ENCODE results near the gene PTK6.
"Not testable (repeated sequence)": the region's sequence is repeated elsewhere in the genome, so short reads cannot be mapped to it uniquely, and the experiment has no call there.

Gene PTK6

DNA sequence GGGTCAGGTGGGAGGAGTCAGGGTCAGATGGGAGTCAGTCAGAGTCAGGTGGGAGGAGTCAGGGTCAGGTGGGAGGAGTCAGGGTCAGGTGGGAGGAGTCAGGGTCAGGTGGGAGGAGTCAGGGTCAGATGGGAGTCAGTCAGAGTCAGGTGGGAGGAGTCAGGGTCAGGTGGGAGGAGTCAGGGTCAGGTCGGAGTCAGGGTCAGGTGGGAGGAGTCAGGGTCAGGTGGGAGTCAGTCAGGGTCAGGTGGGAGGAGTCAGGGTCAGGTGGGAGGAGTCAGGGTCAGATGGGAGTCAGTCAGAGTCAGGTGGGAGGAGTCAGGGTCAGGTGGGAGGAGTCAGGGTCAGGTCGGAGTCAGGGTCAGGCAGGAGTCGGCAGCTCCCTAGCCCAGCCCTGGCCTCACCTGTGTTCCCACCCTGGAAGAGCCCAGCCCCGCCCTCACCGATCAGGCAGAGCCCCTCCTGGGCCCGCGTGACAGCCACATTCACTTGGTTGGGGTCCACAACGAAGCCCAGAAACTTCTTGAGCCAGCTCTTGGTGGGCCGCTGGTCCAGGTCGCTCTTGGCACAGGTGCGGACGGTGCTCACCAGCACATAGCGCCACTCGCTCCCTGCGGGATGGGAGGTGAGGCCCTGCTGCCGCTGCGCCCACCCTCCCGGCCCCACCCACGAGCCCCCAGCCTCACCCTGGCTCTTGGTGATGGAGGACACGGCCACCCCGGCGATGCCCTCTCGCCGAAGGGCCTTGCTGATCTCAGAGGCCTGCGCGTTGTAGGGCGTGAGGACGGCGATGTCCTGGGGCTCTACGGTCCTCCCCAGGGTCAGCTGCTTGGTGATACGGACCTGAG, 22.5 kb upstream of the PTK6 start:
- peak; percentile 4 for FAIRE-seq
- DNase-seq (ENCODE audit: insufficient read length, low spot score), result not testable (repeated sequence)

DNA sequence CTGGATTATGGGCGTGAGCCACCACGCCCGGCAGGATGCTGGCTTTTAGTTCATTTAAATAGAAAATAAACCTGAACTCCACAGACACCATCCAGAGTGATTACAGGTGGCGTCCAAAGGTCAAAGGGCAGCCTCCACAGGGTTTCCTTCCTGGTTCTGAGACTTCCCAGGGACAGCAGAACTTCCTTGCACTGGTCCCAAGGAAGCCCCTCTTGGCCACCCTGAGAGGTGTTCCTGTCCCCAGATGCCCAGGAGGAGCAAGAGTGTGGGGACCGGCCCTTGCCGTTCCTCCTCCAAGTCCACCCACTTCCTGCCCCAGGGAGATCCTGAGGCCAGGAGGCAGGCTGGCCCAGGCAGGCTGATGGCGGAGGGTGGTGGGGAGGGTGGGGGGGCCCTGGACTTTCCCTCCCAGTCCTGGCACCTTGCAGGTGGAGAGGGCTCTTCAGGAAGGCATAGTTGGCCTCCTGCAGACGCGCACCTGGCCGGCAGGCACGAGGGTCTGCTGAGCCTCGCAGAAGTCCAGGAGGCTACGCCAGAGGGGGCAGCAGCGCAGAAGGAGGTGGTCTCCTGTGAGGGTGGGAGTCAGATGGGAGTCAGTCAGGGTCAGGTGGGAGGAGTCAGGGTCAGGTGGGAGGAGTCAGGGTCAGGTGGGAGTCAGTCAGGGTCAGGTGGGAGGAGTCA, 21.8 kb upstream of the PTK6 start:
- DNase-seq (ENCODE audit: insufficient read length, low spot score) (no peak), FAIRE-seq (no peak)

DNA sequence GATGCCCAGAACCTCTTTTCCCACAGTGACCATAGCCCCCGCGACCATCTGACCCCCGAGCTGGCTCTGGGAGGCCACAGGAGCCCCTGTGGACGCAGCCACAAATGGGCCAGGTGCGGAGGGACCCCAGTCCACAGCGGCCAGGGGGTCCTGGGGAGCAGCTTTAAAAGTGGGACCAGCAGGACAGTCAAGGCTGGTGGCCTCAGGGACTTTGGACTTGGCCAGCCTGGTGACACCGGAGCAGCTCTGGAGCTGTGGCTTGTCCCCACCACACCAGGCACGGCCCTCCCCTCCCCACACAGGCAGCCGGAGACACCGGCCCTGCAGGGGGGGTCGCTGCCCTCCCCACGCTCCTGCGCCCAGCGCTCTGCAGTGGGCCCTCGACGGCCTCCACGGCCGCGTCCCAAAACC, 20.3 kb upstream of the PTK6 start:
- no peak for DNase-seq (ENCODE audit: insufficient read length, low spot score)
- FAIRE-seq, result no peak

DNA sequence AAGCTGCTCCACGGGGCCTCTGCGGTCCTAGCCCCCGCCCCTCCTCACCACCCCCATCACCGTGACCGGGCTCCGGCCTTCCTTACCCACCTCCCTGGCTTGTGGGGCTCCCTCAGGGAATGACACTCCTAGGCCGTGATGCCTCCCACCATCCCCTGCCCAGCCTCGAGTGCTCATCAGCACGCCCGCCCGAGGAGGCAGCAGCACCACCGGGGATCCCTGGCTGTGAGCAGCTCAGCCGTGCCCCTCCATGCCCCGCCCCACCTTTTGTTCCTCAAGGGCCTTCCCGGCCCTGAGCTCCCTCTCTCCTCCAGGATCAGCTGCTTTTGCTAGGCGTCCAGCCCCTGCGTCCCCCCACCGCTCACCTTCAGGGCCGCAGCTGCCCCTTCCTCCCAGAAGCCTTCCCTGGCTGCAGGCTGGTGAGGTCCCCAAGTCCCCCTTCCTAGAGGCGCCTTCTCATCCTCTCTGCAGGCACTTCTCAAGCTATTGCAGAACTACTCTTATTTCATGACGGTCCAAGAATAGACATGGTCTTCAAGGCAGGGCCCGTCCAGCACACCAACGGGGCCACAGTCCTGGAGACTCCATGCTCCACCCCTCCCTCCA, 19.8 kb upstream of the PTK6 start:
- no peak for FAIRE-seq
- DNase-seq (ENCODE audit: insufficient read length, low spot score), result no peak

DNA sequence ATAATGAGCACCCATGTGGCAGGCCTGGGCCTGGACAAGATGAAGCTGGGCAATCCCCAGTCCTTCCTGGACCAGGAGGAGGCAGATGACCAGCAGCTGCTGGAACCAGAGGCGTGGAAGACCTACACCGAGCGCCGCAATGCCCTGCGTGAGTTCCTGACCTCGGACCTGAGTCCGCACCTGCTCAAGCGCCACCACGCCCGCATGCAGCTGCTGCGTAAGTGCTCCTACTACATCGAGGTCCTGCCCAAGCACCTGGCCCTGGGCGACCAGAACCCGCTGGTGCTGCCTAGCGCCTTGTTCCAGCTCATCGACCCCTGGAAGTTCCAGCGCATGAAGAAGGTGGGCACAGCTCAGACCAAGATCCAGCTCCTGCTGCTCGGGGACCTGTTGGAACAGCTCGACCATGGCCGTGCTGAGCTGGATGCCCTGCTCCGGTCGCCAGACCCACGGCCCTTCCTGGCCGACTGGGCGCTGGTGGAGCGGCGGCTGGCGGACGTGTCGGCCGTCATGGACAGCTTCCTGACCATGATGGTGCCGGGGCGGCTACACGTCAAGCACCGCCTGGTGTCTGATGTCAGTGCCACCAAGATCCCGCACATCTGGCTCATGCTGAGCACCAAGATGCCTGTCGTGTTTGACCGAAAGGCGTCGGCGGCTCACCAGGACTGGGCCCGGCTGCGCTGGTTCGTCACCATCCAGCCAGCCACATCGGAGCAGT, 18.6 kb upstream of the PTK6 start:
- no peak for DNase-seq (ENCODE audit: insufficient read length, low spot score)
- FAIRE-seq, result no peak

DNA sequence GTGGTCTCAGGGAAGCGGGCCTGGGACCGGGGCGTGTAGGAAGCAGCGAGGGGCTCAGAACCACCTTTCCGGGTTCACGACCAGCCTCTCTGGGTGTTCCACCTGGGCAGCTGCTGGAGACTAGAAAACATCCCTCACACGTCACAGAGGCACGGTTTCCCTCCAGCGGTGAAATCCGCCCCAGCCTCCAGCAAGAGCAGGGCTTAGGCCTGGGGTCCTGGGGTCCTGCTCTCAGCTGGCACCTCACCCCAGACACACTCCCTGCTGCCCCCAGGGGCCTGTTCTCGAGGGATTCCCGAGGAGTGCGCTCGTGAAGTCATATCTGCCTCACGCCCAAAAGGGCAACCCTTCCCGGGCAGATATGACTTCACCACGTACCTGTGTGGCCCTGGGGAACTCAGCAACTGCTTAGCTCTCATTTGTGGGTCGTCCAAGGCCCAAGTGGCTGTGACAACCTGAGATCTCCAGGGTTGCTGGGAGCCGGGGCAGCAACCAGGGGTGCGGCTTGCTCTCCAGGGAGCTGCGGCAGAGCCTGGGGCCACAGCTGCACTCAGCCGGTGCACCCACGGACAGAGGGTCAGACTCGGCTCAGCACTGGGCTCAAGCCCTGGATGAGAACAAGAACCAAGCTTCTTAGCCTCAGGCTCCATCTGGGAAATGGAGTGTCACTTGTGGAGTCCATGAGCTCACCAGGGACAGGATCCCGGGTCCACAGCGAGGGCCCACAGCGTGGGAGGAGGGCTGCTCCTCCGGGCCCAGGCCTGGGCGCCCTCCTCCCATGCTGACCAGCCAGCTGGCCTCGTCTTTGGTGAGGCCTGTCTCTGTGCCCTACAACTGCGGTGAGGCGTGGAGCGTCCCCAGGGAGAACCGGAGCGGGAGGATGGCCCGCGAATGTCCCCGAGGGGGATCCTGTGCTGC, 17.4 kb upstream of the PTK6 start:
- FAIRE-seq, result no peak
- no peak for DNase-seq (ENCODE audit: insufficient read length, low spot score)

DNA sequence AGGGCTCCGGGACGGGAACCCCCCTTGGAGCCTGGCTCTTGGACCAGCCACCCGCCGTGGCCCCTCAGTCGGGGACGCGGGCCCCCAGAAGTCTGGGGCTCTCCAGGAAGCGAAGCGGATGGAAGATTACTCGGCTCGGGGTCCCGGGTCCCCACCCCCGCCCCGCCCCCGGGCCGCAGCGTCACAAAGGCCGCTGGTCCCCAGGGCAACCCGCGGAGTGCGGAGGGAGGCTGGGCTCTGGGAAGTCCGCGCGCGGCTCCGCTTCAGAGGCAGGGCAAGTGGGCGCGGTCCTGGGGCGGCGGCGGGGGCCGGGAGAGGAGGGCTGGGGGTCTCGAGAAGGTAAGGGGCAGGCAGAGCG, 16.7 kb upstream of the PTK6 start, which contains the start of gene FNDC11:
TSS of gene FNDC11 (plus strand) at position 227 of the 358 bp plus-strand sequence. CDS start 1,505 bp downstream, outside the sequence.
- no peak for DNase-seq (ENCODE audit: insufficient read length, low spot score)
- peak; percentile 18 for FAIRE-seq

DNA sequence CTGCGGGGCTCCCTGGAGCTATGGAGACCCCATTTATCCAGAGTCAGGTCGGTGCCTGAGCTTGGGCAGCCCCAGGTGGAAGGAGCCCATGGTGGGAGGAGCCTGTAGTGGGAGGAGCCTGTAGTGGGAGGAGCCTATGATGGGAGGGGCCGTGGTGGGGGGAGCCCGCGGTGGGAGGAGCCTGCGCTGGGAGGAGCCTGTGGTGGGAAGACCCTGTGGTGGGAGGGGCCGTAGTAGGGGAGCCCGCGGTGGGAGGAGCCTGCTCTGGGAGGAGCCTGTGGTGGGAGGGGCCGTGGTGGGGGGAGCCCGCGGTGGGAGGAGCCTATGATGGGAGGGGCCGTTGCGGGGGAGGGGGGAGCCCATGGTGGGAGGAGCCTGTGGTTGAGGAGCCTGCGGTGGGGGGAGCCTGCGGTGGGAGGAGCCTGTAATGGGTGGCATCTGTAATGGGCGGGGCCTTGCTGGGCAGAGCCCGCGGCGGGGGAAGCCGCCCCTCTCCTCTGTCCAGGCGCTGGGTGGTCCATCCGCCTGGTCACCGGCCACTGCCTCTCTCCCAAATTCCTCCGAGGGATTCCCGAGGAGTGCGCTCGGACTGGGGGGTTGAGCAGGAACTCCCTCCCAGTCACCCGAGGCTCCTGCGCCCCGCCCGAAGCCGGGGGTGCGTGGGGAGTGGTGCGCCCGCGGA, 16.2 kb upstream of the PTK6 start:
- FAIRE-seq (peak; percentile 8), DNase-seq (ENCODE audit: insufficient read length, low spot score) (no peak)

DNA sequence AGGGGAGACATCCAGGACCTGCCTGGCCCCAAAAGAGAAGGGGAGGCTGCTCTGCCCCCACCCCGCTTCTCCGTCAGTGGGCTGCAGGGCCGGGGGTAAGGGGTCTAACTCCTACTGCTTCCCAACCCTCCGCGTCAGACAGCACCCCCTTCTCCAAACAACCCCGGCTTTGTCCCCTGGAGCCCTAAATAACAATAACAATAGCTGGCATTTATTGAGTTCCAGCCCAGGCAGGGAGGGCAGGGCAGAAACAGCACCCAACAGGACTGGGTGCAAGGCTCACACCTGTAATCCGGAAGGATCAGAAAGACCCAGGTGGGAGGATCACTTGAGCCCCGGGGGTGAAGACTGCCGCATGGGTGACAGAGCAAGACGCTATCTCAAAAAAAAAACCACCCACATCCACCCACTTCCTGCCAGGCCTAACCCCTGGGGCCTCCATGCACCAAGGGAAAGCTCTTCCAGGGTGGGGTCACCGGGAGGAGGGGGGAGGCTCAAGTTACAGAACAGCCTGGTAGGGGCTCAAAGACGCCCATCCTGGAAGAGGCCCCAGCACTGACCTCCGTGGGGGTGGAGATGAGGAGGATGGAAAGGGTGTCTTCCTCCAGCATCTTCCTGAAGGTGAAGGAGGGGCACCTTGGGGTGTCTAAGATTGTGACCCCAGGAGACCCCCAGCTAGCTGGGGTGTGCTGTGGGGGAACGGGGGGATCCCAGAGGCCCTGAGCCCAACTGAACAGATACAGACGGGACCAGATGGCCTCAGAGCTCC, 15.5 kb upstream of the PTK6 start:
- DNase-seq (ENCODE audit: insufficient read length, low spot score) (no peak), FAIRE-seq (peak; percentile 94)

DNA sequence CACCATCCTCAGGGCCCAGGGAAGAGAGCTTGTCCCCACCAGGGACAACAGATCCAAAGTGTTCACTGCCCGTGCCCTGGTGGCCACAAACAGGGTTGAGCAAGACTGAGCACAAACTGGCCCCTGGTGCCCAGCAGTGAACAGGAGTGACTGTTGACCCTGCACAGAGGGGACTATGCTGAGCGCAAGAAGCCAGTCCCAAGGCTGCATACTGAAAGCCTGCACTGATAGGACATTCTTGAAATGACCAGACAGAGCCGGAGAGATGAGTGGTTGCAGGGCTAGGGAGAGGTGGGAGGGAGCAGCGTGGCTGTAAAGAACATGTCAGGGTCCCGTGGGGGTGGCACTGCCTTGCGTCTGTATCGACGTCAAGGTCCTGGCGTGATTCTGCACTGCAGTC, 13.9 kb upstream of the PTK6 start:
- FAIRE-seq, result no peak
- DNase-seq (ENCODE audit: insufficient read length, low spot score), result no peak

DNA sequence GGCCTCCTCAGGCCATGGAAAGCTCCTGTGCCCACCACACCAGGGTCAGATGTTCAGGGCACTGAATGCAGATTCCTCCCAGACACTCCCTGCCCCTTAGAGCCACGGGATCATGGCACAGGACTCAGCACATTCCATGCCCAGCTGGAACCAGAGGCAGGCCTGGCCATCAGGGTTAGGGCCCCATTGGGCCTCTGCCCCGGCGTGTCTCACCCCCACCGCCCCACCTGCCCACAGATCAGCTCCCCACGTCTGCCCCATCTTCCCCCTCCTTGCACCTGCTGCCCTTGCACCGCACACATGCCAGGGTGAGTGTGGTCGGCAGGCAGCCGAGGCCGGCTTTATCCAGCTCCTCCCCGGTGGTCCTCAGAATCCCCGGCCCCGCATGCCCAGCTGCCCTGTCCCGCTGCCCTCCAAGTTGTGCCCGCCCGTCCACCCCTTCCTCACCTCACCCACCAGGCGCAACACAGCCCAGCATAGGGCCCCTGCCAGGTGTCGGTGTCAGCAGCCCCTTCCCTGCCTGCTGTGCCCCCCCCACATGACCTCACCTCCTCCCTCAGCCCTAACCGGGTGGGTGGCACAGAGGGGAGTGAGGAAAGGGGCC, 12.6 kb upstream of the PTK6 start:
- DNase-seq (ENCODE audit: insufficient read length, low spot score), result no peak
- FAIRE-seq, result no peak

DNA sequence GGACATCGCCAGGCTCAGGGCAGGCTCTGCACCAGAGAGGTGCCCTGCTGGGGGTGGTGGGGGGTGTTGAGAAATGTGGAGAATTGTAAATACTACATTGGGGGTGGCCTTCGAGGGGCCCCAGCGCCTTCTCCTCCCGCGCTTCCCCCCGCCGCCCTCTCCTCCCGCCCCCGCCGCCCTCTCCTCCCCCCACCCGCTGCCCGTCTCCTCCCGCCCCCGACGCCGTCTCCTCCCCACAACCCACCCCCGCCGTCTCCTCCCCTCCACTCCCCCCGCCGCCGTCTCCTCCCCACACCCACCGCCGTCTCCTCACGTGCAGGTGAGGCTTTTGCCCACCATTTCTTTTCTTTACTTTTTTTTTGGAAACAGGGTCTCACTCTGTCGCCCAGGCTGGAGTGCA, 11.8 kb upstream of the PTK6 start:
- FAIRE-seq (no peak), DNase-seq (ENCODE audit: insufficient read length, low spot score) (no peak)

DNA sequence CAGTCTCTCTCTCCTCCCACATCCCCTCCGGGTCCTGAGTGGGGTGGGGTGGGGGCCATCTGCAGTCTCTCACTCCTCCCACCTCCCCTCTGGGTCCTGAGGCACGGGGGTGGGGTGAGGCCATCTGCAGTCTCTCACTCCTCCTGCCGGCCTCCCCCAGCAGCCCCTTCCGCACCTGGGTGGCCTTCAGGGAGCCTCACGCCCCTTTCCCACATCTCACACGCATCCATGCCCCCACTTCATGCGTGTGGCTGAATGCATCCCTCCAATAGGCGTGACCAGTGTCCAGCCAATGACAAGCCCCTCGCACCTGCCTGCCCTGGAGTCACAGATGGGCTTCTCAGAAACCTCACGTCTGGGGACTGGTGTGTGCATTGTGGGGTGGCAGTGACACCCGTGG, 11.4 kb upstream of the PTK6 start:
- DNase-seq (ENCODE audit: insufficient read length, low spot score) (no peak), FAIRE-seq (no peak)

DNA sequence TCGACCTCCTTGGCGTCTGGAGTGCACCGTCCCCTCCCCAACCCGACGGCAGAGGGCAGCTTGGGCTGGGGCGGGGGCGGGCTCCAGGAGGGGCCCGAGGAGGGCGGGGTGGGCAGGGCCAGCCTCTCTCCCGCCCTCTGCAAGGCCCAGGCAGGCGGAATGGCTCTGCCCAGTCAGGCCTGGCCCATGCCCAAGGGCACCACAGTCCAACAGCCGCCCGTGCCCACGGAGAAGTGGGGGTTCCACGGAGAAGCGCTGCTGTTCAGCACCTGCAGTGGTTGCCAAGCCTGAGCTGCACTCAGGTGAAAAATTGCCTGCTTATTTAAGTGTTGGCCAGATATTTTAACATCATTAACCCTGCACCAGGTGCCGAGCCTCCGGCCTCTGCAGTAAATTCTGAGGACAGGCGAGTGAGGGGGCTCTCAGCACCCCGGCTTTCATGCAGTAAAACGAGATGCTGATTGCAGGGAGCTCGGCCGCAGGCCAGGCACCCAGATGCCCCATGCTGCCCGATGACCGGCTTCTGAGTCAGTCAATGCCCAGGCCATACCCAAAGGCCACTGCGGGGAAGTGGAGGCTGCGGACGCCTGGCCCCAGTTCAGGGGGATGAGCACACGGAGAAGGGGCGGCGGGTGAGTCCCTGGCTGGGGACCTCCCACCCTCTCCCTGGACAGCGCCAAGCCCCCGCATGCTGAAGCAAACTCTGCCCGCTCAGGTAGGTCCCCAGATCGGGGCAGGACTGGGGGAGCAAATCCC, 10.7 kb upstream of the PTK6 start, which contains the start of gene SRMS:
TSS of gene SRMS (minus strand) at position 25 of the 756 bp plus-strand sequence. CDS start 286 bp downstream, outside the sequence.
- FAIRE-seq (no peak), DNase-seq (ENCODE audit: insufficient read length, low spot score) (no peak)

DNA sequence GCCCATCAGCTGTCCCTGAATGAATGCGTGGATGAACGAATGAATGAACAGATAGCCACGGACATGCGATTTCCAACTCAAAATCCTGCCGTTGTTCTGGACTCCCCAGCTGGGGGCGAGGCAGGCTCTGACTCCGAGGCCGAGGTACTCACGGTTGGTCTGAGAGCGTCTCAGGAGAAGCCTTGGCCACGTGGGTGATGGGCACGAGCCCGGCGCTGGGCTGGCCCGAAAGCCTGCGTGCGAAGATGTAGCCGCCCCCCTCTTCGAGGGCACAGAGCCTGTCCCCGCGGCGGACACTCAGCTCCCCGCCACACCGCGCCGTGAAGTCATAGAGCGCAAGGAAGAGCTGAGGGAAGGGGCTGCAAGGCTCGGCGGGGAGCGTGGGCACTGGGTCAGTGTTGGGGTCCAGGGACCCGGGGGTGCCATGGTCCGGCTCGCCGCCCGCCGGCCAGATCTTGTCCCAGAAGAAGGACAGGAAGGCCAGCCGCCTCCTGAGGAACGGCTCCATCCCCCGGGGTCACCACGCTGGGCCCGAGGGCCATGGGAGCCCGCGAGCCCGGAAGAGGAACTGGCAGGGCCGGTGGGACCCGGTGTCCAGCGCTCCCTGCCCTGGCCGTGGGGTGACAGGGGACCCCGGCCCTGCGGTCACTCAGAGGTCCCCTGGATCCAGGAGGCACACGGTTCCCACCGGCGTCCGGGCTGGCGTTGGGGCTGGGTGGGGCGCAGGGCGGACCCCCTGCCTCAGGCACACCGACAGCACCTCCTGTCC, 10.0 kb upstream of the PTK6 start:
- DNase-seq (ENCODE audit: insufficient read length, low spot score) (no peak), FAIRE-seq (no peak)

DNA sequence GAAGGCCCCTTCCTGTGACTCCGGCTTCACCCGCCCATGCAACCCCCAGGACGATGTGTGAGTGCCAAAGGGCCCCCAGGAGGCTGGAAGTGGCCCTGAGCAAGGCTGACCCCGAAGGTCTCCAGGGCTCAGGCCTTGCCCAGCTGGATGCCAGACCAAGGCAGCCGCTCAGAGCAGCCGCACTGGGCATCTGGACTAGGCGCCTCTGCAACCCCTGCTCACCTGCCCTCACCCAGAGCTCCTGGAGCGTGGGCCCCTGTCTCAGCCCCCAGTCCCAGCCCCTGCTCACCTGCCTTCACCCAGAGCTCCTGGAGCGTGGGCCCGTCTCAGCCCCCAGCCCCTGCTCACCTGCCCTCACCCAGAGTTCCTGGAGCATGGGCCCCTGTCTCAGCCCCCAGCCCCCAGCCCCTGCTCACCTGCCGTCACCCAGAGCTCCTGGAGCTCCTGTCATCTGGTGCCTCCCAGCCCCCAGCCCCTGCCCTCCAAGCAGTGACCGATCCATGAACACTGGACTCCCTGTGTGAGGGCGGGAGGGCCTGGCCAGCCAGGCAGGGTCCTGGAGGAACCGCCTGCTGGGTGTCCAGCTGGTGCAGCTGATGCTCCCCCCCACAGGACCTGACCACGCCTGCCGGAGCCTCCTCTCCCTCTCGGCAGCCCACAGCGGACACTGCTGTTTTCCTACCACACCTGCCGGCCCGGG, 9.2 kb upstream of the PTK6 start:
- FAIRE-seq (no peak), DNase-seq (ENCODE audit: insufficient read length, low spot score) (no peak)
